Heart left ventricle (tissue), 16 donors: Measurements from ENCODE around the gene MPP3. TPM values are rescaled to one million over a fixed set of nuclear protein-coding genes. Genes with fewer than 3 reads are reported as not detected.

ENCODE experiments used
- ATAC-seq, 4 donors: fragments of 200-7000 bp; cut with Tn5 transposase; one replicate each; pipeline ENCODE4 v1.9.1; 2020 to 2022; ENCODE audit warnings: moderate library complexity in 4 of 4, mild to moderate bottlenecking in 3 of 4, moderate number of reproducible peaks in 1 of 4
- DNase-seq, 5 donors: peaks; one replicate each; pipeline ENCODE4 v3.0.0-alpha.2; 2020
- H3K27ac ChIP-seq, 12 donors: fragments of 200-600 bp; sonication (generic) in 4 of 12; one replicate each; pipeline versions ENCODE4 v1.5.0 to v1.8.0; 2016 to 2022; ENCODE audit warnings: mild to moderate bottlenecking in 2 of 12
- H3K27me3 ChIP-seq, 9 donors: fragments of 200-600 bp; sonication (generic) in 2 of 9; one replicate each; pipeline versions ENCODE4 v1.5.1 to v1.8.0; 2016 to 2022; ENCODE audit warnings: mild to moderate bottlenecking in 3 of 9
- H3K36me3 ChIP-seq, 9 donors: fragments of 200-600 bp; sonication (generic) in 2 of 9; one replicate each; pipeline versions ENCODE4 v1.5.0 to v1.8.0; 2018 to 2022; ENCODE audit warnings: mild to moderate bottlenecking in 2 of 9
- H3K4me1 ChIP-seq, 12 donors: fragments of 200-600 bp; sonication (generic) in 4 of 12; one replicate each; pipeline versions ENCODE4 v1.5.0 to v1.8.0; 2016 to 2022; ENCODE audit warnings: mild to moderate bottlenecking in 3 of 12
- H3K4me3 ChIP-seq, 12 donors: fragments of 200-600 bp; sonication (generic) in 4 of 12; one replicate each; pipeline versions ENCODE4 v1.5.0 to v1.8.0; 2017 to 2022; ENCODE audit warnings: mild to moderate bottlenecking in 9 of 12, moderate library complexity in 4 of 12
- H3K9me3 ChIP-seq, 12 donors: fragments of 200-600 bp; sonication (generic) in 4 of 12; one replicate each; pipeline versions ENCODE4 v1.5.0 to v1.8.0; 2016 to 2022; ENCODE audit warnings: mild to moderate bottlenecking in 1 of 12
- POLR2A ChIP-seq, 2 donors: fragments of 450-650 bp; IDR thresholded peaks; one replicate each; pipeline ENCODE4 v1.6.1; 2017; ENCODE audit warnings: antibody characterized with exemption in 2 of 2, mild to moderate bottlenecking in 2 of 2, moderate library complexity in 2 of 2
- WGBS, 4 donors: extraction: QIAGEN DNeasy Blood & Tissue Kit in 2 of 4; methylation state at CpG; one replicate each; pipeline versions ENCODE4 v1.1.5 to v1.1.7; 2013 to 2018; 5-methylcytosine and 5-hydroxymethylcytosine counted together
- intact Hi-C, 10 donors: fragments of 100-400 bp; cut with DNase I; formaldehyde crosslinking; loops; one replicate each; pipeline versions ENCODE4 v1.11.1 to v1.14.2; 2022
- polyA plus RNA-seq, 2 donors: library from polyadenylated mRNA; stranded (reverse); fragments of 200-250 nt; gene quantifications; one replicate each; pipeline ENCODE4 v1.2.3, GENCODE V29; 2013
- total RNA-seq, 9 donors: library from RNA; depleted of rRNA in 2 of 9; stranded (reverse); fragments of >200 nt in 2 of 9; fragmentation: NEBNext Ultra II Directional in 3 of 9; extraction: Animal tissue kit (Norgen Biotek cat#: 25700) in 3 of 9; gene quantifications; one replicate each; pipeline versions ENCODE4 v1.1.0 to v1.2.4, GENCODE V29; 2016 to 2023
- TF ChIP-seq, protein P1 (sequence below), 12 donors: fragments of 200-600 bp; sonication (generic) in 4 of 12; IDR thresholded peaks; one replicate each; pipeline versions ENCODE4 v1.5.0 to v1.8.0; 2018 to 2022; ENCODE audit warnings: antibody characterized with exemption in 12 of 12, mild to moderate bottlenecking in 5 of 12
- donor health status: ischemic (EF 13 %, LVEDD 7.1; RV severe dilation, severe dysfunction).
- donor health status: healthy with polysubstance abuse.
- donor health status: DM: no; HTN: yes; CAD: no.
- donor health status: DM: no; HTN: no; CAD: no.
- donor health status: ischemic (EF 25% LVEDD 6.9; RV normal size, moderate dysfunction).
- donor health status: ischemic (EF 25% LVEDD 5.7; RV mildly dilated, moderate dysfunction).
- donor health status: healthy.
- donor health status: DM: yes; HTN: yes; CAD: no.
- donor health status: ischemic (EF 35%, LVEDD 5.7; RV mildly dilated, moderate dysfunction).
- donor health status: nonischemic (EF 11% LVEDD 7.7; RV severe dilation, severe dysfunction).
- donor health status: DM: yes; HTN: yes; CAD: no.
- donor health status: PGD.
- donor health status: ischemic (EF 29% LVEDD 5.4; RV normal size, mild dysfunction).
- donor health status: nonischemic (EF 23%, LVEDD 6.1; RV moderate dilation, normal function).

The MPP3 gene
- total and polyA plus RNA-seq, 11 donors, result 13.8 to 70.2 (median 27.5) TPM

GRCh38 chr17:43880420-43880991 is 47.6 kb upstream of the MPP3 start:
- peak in 1 of 5 donors; percentile 63 for DNase-seq

GRCh38 chr17:43879723-43880419 is 46.9 kb upstream of the MPP3 start:
- Histone ChIP-seq H3K9me3 (no peaks in the 10 kb centered on the region), H3K4me1 (peaks cover 0 to 22% (median 4%) of the 10 kb centered on the region in 12 donors), H3K27ac (no peak overlapping the region), H3K36me3 (peaks cover 0 to 30% (median 3%) of the 10 kb centered on the region in 9 donors), H3K4me3 (no peak overlapping the region), H3K27me3 (no peaks in the 10 kb centered on the region)
- 88 to 94% (median 93%) methylated on average over 20 of the region's 20 CpGs for WGBS, 4 donors
- no peak for TF ChIP-seq POLR2A (IDR thresholded peaks at IDR 0.05)
- no peak for ATAC-seq
- peak in 1 of 5 donors; percentile 56 for DNase-seq
- intact Hi-C loops, result loop anchor here in 4 of 10 donors (2.0 to 10.0 kb wide), 4 partner anchors 55 to 125 kb away; partner anchors contain the start of gene NAGS (in 1 of the 4)

More at GRCh38 chr17:43880420-43880991, 47.6 kb upstream of the MPP3 start:
- no peaks in the 10 kb centered on the region for H3K9me3 ChIP-seq
- no peak overlapping the region for H3K4me3 ChIP-seq
- no peaks in the 10 kb centered on the region for H3K27me3 ChIP-seq
- H3K4me1 ChIP-seq, result peaks cover 0 to 22% (median 4%) of the 10 kb centered on the region in 12 donors
- 82 to 87% (median 83%) methylated on average over 18 to 20 of the region's 20 CpGs for WGBS, 4 donors
- ATAC-seq, result no peak
- H3K36me3 ChIP-seq, result peaks cover 0 to 30% (median 3%) of the 10 kb centered on the region in 9 donors
- H3K27ac ChIP-seq, result no peak overlapping the region
- TF ChIP-seq POLR2A (IDR thresholded peaks at IDR 0.05), result no peak
- TF ChIP-seq, protein P1, sequence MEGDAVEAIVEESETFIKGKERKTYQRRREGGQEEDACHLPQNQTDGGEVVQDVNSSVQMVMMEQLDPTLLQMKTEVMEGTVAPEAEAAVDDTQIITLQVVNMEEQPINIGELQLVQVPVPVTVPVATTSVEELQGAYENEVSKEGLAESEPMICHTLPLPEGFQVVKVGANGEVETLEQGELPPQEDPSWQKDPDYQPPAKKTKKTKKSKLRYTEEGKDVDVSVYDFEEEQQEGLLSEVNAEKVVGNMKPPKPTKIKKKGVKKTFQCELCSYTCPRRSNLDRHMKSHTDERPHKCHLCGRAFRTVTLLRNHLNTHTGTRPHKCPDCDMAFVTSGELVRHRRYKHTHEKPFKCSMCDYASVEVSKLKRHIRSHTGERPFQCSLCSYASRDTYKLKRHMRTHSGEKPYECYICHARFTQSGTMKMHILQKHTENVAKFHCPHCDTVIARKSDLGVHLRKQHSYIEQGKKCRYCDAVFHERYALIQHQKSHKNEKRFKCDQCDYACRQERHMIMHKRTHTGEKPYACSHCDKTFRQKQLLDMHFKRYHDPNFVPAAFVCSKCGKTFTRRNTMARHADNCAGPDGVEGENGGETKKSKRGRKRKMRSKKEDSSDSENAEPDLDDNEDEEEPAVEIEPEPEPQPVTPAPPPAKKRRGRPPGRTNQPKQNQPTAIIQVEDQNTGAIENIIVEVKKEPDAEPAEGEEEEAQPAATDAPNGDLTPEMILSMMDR (IDR thresholded peaks at IDR 0.05), result peak; percentile 39 to 64 (median 54)
- intact Hi-C loops, result loop anchor here in 2 of 10 donors (10.0 kb wide), 2 partner anchors 56 to 124 kb away; partner anchors contain the start of gene NAGS (in 1 of the 2)

DNA sequence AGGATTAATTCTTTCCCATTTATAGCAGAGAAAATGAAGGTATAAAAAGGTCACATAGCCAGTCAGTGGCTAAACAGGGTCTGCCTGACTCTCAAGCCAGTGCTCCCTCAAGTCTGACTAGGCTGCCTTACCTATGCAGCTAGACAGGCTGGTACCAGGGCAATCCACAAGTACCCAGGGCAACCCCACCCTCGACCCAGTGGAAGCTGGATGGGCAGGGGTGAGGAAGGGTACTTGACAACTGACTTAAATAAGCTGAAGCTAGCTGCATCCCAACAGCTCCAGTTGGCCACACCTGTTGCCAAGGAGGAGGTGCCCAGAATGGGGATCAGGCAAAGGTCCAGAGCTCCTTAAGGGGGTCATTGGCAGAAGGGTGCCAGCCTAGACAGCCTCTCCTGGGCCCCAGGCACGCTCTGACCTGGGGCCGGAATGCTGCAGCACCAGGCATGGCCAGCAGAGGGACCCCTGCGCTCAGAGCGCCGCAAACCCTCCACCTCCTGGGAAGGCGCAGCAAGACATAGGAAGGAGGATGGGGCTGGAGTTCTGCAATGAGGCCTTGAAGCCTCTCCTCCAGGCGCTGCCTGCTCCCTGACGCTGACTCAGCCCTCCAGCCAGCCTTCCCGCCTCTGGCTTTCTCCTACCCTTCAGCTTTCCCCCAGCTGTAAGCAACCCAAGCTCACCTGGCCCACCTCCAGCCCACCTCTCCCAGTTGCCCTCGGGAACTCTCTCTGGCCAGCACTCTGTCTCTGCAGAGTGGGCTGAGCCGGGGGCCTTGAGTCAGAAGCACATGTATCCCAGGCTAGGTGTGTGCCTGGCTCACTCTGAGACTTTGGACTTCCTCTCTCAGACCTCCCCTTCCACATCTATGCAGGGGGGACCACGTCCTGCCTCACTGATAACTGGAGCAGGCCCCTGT is 45.6 kb upstream of the MPP3 start:
- H3K4me3 ChIP-seq, result no peak overlapping the region
- H3K27ac ChIP-seq, result peak overlapping the region in 3 of 12 donors; percentile 7 to 13 (median 12)
- peaks cover 0 to 30% (median 3%) of the 10 kb centered on the region in 9 donors for H3K36me3 ChIP-seq
- peak; percentile 58 to 87 (median 68) for DNase-seq
- TF ChIP-seq POLR2A (IDR thresholded peaks at IDR 0.05), result no peak
- TF ChIP-seq, protein P1 (IDR thresholded peaks at IDR 0.05), result peak in 11 of 12 donors; percentile 91 to 97 (median 95)
- WGBS, 4 donors, result 18 to 26% (median 21%) methylated on average over 12 to 13 of the region's 13 CpGs
- intact Hi-C loops, result loop anchor here in 2 of 10 donors (2.0 to 10.0 kb wide), 2 partner anchors 116 kb away; no protein-coding TSS in a partner anchor
- no peaks in the 10 kb centered on the region for H3K9me3 ChIP-seq
- ATAC-seq, result peak; percentile 24 to 79 (median 74)
- no peaks in the 10 kb centered on the region for H3K27me3 ChIP-seq
- peaks cover 0 to 29% (median 7%) of the 10 kb centered on the region in 12 donors for H3K4me1 ChIP-seq

- WGBS, 4 donors, result 94 to 99% (median 97%) methylated on average over 10 of the region's 10 CpGs
- DNase-seq (no peak), ATAC-seq (no peak)
- H3K27me3 ChIP-seq, result no peaks in the 10 kb centered on the region
- intact Hi-C loops, result loop anchor here in 2 of 10 donors (2.0 to 10.0 kb wide), 2 partner anchors 117 kb away; no protein-coding TSS in a partner anchor
- no peak overlapping the region for H3K4me3 ChIP-seq
- TF ChIP-seq POLR2A (IDR thresholded peaks at IDR 0.05), result no peak
- TF ChIP-seq, protein P1 (IDR thresholded peaks at IDR 0.05), result no peak
- peak overlapping the region in 2 of 12 donors; percentile 12 to 13 for H3K27ac ChIP-seq
- peaks cover 0 to 30% (median 3%) of the 10 kb centered on the region in 9 donors for H3K36me3 ChIP-seq
- peaks cover 0 to 38% (median 8%) of the 10 kb centered on the region in 12 donors for H3K4me1 ChIP-seq
- H3K9me3 ChIP-seq, result no peaks in the 10 kb centered on the region
These were observed 44.7 kb upstream of the MPP3 start for GRCh38 chr17:43877451-43878155.
